GM19099 (cell line): ENCODE data around the gene CWC27.

Source experiments
- POLR2A ChIP-seq: IDR thresholded peaks from 3 replicates; pipeline ENCODE4 v1.6.1; 2011; ENCODE audit warnings: low read depth; ENCODE audit not compliant: insufficient read length; ENCODE audit errors: extremely low read depth

The CWC27 gene

DNA sequence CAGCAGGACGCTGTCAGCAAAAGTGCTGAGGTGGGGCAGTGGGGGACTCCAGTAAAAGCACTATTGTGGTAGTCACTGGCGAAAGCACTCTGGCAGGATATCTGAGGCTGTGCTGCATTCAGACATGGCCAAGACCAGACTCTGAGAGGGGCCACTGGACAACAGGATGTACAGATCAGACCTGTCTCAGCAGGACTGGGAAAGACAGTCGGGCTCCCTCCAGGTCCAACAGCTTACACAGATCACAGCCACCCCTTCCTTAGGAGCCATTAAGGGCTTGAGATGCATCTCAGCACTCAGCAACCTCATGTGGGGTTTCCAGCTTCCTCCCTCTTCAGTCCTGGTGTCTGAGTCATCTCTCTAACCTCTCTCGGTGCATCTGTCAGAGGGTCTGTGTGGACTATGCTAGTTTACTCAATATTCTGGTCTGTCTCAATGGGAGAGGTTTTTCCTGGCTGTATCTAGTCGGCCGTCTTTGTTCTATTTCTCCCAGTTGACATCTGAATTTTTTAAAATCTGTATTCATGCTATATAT lies 154.5 kb downstream of the CWC27 start:
- no peak for TF ChIP-seq POLR2A

DNA sequence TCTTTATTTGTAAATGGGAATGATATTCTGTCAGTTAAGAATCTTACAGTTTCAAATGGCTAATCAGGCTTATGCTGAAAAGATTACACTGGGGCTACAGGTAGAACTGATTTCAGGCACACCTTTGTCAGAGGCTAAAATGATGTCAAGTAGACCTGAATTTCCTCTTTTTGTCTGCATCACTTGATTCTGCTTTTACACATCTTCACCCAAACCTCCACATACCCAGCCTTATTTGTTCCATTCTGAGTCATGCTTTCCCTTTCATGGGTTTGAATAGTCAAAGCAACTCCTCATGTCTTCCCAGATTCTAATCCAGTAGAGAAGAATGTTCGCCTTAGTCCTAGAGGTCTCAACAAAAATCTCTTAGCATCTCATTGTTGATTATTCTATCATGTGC lies 156.4 kb downstream of the CWC27 start:
- TF ChIP-seq POLR2A, result no peak

DNA sequence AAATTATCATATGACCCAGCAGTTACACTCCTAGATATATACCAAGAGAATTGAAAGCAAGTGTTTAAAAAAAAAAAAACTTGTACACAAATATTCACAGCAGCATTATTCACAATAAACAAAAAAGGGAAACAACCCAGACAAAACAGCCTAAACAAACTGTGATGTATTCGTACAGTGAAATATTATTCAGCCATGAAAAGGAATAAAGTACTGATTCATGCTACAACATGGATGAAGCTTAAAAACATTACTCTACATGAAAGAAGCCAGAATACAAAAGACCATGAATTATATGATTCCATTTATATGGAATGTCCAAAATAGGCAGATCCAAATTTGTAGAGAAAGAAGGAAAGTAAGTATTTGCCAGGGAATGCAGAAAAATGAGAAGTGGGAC lies 161.1 kb downstream of the CWC27 start:
- TF ChIP-seq POLR2A, result no peak

DNA sequence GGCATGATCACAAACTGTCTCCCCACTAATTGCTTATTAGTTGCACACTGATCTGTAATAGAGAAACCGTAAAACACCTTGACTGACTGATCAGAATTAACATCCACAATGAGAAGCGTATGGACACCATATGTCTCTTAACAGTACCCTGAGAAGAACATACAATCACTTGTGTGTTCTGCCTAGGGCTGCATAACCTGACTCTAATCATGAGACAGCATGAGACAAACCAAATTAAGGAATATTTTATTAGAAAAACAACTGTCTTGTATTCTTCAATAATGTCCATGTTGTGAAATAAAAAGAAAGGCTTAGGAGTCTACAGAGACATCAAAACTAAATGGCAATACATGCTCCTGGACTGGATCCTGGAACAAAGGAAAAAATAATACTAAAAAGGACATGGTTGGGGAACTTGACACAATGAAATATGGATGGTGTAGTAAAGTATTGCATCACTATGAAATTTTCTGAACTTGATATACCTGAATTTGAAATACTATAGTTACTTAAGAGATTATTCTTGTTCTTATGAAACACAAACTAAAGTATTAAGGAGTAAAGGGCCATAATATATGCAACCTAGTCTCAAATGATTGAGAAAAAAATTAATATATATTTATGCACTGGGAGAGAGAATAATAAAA lies 162.1 kb downstream of the CWC27 start:
- no peak for TF ChIP-seq POLR2A

DNA sequence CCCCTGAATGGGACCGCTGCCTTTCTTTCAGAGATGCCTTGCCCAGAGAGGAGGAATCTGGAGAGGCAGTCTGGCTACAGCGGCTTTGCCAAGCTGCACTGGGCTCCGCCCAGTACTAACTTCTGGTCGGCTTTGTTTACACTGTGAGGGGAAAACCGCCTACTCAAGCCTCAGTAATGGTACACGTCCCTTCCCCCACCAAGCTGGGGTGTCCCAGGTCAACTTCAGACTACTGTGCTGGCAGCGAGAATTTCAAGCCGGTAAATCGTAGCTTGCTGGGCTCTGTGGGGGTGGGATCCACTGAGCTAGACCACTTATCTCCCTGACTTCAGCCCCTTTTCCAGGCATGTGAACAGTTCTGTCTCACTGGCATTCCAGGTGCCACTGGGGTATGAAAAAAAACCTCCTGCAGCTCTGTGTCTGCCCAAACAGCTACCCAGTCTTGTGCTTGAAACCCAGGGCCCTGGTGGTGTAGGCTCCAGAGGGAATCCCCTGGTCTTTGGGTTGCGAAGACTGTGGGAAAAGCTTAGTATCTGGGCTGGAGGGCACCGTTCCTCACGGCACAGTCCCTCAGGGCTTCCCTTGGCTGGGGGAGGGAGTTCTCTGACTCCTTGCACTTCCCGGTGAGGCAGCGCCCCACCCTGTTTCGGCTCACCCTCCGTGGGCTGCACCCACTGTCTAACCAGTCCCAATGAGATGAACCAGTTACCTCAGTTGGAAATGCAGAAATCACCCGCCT lies 171.2 kb downstream of the CWC27 start:
- no peak for TF ChIP-seq POLR2A

DNA sequence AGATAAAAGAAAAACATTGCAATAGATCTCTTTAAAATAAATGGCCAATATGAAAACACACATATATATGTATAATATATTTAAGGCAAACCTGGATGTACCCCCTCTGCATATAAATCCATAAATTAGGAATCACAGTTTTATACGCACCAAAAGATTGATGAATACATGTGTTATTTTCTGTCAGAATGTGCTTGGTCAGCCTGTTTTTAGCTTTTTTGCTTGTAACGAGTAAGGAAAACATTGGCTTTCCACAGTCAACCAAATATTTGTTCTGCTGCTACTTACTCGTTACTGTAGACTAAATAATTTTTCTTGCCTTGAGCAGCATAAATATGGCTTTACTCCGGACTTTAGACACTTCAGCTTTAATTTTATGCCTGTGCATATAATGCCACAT lies 173.7 kb downstream of the CWC27 start:
- no peak for TF ChIP-seq POLR2A

DNA sequence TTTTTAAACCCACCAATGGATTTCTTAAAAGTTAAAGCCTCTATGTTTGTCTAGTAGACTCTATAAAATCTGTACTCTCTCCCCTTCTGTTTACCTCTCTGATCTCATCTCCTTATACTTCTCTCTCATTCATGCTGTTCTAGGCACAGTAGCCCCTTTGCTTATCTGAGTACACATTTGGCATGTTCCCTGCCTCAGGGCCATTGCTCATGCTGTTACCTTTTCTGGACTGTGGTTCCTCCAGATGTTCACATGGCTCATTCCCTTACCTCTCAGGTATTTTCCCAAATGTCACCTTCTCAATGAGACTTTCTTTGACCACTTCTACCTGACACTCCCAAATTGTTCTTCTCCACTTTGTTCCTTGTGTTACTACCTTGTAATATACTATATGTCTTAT lies 176.1 kb downstream of the CWC27 start:
- TF ChIP-seq POLR2A, result no peak

DNA sequence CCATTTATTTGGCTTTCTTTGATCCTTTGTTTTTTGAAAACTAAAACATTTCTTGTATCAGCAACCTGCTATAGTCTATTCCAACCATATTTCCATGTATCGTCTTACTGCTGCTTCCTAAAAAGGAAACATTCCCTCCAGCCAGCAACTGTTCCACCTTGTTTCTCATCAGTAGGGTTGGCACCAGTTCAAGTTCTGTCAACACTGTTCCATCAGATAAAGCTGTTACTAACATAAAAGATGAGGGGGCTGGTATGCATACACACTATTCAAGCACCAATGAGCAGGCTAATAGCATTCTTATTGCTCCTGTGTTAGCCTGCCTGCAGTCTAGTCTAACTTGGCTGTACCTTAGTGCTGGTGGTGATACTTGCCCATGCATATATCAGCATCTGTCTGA lies 178.3 kb downstream of the CWC27 start:
- no peak for TF ChIP-seq POLR2A

DNA sequence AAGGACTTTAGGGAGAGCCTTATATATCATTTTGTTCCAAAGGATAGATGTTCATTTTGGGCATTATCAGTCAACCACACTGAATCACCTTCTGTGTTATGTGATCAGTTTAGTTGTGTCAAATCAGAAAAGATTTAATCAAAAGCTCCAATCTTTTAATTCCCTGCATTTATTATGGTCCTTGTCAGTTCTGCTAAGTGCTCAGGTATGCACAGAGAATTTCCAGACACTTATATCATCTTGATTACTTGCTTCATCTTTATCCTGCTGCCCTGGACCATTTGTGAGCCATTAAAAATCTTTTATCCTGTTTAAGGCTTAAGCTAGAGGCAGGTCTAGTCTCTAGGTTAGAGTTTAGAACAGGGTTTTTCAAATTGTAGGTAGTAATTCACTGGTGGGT lies 179.1 kb downstream of the CWC27 start:
- TF ChIP-seq POLR2A, result no peak

DNA sequence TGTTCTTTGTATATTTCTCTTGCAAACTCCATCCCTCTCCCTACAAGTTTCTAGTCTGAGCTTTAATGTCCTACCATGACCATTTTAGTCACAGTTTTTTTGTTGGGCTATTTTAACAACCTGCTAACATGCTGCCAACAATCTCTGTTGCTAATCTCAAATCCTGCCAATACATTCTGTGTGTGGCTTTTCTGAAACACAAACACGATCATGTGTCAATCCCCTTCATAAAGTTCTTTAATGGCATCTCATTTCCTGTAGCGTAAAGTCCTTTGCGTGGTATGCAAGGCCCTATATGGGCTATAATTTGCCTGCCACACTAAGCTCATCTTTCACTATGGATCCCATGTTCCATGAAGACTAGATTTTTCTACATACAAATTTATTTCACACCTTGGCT lies 180.6 kb downstream of the CWC27 start:
- TF ChIP-seq POLR2A, result no peak

DNA sequence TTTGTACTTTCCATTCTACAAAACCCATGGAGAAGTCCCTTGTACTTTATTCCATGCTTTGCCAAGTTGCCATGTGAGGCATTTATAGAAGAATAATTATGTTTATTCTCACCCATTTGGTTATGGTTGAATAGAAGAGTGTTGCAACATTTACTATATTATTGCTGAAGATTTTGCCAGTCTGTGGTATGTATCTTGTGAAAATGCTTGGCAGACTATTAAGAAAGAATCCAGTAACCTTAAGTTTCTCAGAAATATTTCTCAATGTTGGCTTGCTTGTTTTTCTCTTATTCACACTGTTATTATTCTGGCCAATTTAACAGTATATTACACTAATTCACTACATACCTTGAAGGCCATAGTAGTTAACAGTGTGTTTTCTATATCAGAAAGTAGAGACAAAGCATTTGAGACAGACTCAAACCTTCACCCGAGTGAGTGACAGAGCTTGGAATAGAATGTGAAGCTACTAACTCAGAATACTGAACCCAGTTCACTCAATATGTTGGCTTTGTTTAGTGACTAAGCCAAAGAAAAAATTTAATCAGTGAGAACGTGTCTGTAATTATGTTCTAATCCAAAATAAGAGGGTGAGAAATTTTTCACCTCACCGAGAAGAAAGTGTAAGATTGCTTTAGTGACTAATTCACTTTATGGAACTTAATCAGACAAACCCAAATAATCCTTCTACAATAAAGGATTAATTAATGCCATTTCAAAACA lies 184.4 kb downstream of the CWC27 start:
- no peak for TF ChIP-seq POLR2A

DNA sequence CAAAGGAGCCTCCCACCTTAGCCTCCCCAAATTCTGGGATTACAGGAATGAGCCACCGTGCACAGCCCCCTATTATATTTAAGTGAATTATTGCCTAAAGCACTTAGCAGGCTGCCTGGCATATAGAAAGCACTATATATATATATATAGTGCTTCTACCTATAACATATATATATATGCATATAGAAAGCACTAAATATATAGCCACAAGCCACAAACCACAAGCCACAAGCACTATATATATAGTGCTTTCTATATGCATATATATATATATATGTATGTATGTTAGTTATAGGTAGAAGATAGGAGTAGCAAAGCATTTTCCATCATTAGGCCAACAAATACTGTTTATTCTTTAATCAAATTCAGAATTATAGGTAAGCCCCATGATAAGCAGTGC lies 185.8 kb downstream of the CWC27 start:
- no peak for TF ChIP-seq POLR2A

DNA sequence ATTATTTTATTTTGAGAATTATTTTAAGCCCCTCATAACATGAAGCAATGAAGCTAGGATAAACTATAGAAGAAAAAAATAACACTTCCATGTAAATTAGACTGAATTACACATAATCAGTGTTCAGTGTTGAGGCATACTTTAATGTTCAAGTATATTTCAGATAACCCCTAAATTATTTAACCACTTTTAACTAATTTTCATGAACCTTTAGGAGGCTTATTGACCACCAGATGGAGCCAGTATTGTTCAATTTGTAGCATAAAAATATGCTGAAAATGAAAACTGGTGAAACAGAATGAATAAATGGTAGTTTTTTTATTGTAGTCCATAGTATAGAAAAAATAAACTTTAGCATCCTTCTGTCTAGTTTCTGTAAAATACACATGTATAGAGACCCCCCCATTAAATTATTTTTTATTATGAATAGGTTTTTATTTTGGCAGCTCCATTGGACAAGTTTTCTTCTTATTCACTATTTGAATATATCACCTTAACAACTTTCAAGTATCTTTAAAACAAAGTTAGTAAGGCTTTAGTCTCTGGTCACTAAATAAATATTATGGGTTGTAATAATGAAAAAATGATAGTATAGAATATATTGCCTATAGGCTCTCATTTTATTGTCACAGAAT lies 190.1 kb downstream of the CWC27 start:
- TF ChIP-seq POLR2A, result no peak

DNA sequence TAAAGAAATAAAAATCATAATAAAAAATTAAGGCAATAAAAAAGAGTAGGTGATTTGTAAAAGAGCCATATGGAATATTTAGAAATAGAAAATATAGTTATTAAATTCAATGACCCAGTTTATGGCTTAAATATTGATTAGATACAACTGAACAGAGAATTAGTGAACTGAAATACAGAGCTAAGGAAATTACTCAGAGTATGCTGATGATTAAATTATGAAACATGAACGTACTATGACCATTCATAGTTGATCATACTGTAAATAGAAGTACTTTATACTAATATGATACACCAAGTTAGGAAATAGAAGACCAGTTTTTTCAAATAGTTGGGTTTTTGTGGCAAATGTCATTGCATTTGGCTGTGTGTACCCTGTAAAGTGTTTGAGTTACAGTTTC lies 194.5 kb downstream of the CWC27 start:
- TF ChIP-seq POLR2A, result no peak

DNA sequence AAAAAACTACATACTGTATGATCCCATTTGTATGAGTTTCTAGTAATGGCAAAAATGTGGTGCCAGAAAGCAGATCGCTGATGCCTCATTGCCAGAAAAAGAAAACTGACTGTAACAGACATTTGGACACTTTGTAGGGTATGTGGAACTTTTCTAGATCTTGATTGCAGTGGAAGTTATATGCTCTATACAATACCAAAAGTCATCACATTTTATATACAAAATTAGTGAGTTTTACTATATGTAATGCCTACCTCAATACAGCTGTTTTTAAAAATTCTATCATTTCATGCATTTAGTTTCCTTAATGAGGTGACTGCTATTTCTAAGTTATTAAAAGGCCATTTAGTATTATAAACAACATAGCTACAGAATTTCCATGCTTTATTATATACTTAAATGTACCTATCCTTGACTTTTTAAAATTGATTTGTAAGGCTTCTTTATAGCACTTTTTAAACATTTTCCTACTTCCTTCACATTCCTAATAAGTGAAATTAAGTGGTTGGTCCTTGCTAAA lies 199.9 kb downstream of the CWC27 start:
- no peak for TF ChIP-seq POLR2A
